Measurements from ENCODE around the gene CST9. TPM values are rescaled to one million over a fixed set of nuclear protein-coding genes. Genes with fewer than 3 reads are reported as not detected.
A peak's percentile ranks its signal among the peaks of the same experiment; 100 is the strongest.

CST9 gene
- total and polyA plus RNA-seq, 2 of the 13 experiments (the other 11 are each of a cell fraction or from before 2014, with no cell fraction given), result 0.07 TPM; not detected in 1

DNA sequence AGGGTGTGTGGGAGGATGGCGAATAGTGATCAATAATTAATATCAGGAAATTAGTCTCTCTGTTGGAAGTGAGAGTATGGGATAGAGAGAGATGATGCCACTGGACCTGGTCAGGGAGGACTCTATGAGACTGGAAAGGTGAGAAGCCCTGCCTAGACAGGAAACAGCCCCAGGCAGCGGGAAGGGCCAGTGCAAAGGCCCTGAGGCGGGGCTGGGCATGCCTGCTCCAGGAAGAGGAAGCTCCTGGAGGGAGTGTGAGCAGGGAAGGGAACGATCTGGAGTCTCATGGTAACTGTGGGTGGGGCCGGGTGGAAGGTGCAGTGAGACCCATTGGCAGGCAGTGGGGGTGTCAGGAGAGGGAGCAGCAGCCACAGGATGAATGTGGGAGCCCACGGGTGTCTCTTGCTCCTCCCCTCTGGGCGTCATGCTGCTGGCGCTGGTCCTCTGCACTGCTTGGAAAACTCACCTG, 33.8 kb upstream of the CST9 start (continued):
- TF ChIP-seq SP4 (CRISPR knock-in tag; IDR thresholded peaks at IDR 0.05) (peak; percentile 47; the same call in 1 of the 2 replicates), KLF16 (CRISPR knock-in tag; IDR thresholded peaks at IDR 0.05) (0 out of 4 replicates have a peak, but pooled peaks of 1 of the 2 experiments have one; percentile 19), KDM6A (CRISPR knock-in tag; IDR thresholded peaks at IDR 0.05; ENCODE audit: low read depth) (no peak), FOXJ3 (CRISPR knock-in tag; IDR thresholded peaks at IDR 0.05; ENCODE audit: borderline replicate concordance) (no peak), DNMT1 (CRISPR knock-in tag; IDR thresholded peaks at IDR 0.05) (no peak), NR2F1 (CRISPR knock-in tag; IDR thresholded peaks at IDR 0.05) (no peak), GABPA (IDR thresholded peaks at IDR 0.05; ENCODE audit: low read depth, low read length) (peak; percentile 38), GABPA (CRISPR knock-in tag; IDR thresholded peaks at IDR 0.05; ENCODE audit: low read depth) (peak; percentile 51; the same call in 1 of the 2 replicates), ZFP41 (CRISPR knock-in tag; IDR thresholded peaks at IDR 0.05; ENCODE audit: borderline replicate concordance) (peak; percentile 62; the same call in 1 of the 2 replicates), CENPT (CRISPR knock-in tag; IDR thresholded peaks at IDR 0.05; ENCODE audit: low read depth) (no peak), ZNF850 (CRISPR knock-in tag; conservative IDR thresholded peaks at IDR 0.05) (no peak), ZNF432 (CRISPR knock-in tag; IDR thresholded peaks at IDR 0.05; ENCODE audit: borderline replicate concordance) (no peak), NFKB2 (CRISPR knock-in tag; IDR thresholded peaks at IDR 0.05; ENCODE audit: borderline replicate concordance) (0 out of 2 replicates have a peak, but pooled peaks have one; percentile 15), ZNF549 (CRISPR knock-in tag; IDR thresholded peaks at IDR 0.05) (no peak), ZNF614 (CRISPR knock-in tag; IDR thresholded peaks at IDR 0.05; ENCODE audit: borderline replicate concordance) (peak; percentile 13; the same call in 1 of the 2 replicates), MED1 (CRISPR knock-in tag; IDR thresholded peaks at IDR 0.05) (peak; percentile 30), EHMT2 (IDR thresholded peaks at IDR 0.05; ENCODE audit: borderline replicate concordance, low read depth, low read length) (no peak), ZNF879 (CRISPR knock-in tag; IDR thresholded peaks at IDR 0.05) (no peak), KLF13 (CRISPR knock-in tag; IDR thresholded peaks at IDR 0.05) (no peak), JUN (CRISPR knock-in tag; IDR thresholded peaks at IDR 0.05) (no peak)
- TF ChIP-seq, protein P1, sequence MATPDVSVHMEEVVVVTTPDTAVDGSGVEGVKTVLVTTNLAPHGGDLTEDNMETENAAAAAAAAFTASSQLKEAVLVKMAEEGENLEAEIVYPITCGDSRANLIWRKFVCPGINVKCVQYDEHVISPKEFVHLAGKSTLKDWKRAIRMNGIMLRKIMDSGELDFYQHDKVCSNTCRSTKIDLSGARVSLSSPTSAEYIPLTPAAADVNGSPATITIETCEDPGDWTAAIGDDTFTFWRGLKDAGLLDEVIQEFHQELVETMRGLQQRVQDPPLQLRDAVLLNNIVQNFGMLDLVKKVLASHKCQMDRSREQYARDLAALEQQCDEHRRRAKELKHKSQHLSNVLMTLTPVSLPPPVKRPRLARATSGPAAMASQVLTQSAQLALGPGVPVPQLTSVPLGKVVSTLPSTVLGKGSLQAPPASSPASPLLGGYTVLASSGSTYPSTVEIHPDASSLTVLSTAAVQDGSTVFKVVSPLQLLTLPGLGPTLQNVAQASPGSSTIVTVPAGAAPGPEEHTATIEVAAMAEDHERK (CRISPR knock-in tag; IDR thresholded peaks at IDR 0.05; ENCODE audit: low read depth), result no peak
- TF ChIP-seq, protein P2, sequence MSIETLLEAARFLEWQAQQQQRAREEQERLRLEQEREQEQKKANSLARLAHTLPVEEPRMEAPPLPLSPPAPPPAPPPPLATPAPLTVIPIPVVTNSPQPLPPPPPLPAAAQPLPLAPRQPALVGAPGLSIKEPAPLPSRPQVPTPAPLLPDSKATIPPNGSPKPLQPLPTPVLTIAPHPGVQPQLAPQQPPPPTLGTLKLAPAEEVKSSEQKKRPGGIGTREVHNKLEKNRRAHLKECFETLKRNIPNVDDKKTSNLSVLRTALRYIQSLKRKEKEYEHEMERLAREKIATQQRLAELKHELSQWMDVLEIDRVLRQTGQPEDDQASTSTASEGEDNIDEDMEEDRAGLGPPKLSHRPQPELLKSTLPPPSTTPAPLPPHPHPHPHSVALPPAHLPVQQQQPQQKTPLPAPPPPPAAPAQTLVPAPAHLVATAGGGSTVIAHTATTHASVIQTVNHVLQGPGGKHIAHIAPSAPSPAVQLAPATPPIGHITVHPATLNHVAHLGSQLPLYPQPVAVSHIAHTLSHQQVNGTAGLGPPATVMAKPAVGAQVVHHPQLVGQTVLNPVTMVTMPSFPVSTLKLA (IDR thresholded peaks at IDR 0.05), result no peak
- TF ChIP-seq, protein P3, sequence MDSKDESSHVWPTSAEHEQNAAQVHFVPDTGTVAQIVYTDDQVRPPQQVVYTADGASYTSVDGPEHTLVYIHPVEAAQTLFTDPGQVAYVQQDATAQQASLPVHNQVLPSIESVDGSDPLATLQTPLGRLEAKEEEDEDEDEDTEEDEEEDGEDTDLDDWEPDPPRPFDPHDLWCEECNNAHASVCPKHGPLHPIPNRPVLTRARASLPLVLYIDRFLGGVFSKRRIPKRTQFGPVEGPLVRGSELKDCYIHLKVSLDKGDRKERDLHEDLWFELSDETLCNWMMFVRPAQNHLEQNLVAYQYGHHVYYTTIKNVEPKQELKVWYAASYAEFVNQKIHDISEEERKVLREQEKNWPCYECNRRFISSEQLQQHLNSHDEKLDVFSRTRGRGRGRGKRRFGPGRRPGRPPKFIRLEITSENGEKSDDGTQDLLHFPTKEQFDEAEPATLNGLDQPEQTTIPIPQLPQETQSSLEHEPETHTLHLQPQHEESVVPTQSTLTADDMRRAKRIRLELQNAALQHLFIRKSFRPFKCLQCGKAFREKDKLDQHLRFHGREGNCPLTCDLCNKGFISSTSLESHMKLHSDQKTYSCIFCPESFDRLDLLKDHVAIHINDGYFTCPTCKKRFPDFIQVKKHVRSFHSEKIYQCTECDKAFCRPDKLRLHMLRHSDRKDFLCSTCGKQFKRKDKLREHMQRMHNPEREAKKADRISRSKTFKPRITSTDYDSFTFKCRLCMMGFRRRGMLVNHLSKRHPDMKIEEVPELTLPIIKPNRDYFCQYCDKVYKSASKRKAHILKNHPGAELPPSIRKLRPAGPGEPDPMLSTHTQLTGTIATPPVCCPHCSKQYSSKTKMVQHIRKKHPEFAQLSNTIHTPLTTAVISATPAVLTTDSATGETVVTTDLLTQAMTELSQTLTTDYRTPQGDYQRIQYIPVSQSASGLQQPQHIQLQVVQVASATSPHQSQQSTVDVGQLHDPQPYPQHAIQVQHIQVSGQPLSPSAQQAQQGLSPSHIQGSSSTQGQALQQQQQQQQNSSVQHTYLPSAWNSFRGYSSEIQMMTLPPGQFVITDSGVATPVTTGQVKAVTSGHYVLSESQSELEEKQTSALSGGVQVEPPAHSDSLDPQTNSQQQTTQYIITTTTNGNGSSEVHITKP (CRISPR knock-in tag; IDR thresholded peaks at IDR 0.05; ENCODE audit: low read depth), result no peak
- TF ChIP-seq, protein P4, sequence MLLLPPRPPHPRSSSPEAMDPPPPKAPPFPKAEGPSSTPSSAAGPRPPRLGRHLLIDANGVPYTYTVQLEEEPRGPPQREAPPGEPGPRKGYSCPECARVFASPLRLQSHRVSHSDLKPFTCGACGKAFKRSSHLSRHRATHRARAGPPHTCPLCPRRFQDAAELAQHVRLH (CRISPR knock-in tag; IDR thresholded peaks at IDR 0.05; ENCODE audit: borderline replicate concordance, low read depth), result no peak
- TF ChIP-seq, protein P5, sequence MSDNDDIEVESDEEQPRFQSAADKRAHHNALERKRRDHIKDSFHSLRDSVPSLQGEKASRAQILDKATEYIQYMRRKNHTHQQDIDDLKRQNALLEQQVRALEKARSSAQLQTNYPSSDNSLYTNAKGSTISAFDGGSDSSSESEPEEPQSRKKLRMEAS (IDR thresholded peaks at IDR 0.05), result peak; percentile 66

Measured in HepG2 (cell line).